T1000 (cell line): ENCODE data around the gene SCN5A.

Source experiments
- DNase-seq: peaks from one replicate; lab custom pipeline; 2025; ENCODE audit warnings: mixed read lengths; lab: John Stamatoyannopoulos, UW

The SCN5A gene

GRCh38 chr3:38601956-38602550 is 47.4 kb downstream of the SCN5A start:
- no peak for DNase-seq

DNA sequence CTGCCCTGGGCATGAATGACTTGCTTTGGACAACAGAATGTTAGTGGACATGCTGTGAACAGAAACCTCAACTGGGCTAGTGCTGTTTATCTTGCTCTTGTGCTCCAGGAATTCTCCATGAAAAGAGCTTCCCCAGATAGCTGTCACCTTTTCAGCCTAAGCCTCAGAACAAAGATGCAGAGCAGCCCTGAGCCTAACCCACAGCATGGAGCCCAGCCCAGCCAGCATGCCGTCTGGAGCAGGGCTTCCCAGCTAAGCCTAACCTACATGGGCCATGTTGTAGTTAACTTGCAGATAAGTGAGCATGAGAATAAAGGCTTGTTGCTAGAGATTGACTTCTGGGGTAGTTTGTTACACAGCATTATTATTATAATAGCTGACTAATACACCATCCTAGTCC is 48.9 kb downstream of the SCN5A start:
- no peak for DNase-seq

DNA sequence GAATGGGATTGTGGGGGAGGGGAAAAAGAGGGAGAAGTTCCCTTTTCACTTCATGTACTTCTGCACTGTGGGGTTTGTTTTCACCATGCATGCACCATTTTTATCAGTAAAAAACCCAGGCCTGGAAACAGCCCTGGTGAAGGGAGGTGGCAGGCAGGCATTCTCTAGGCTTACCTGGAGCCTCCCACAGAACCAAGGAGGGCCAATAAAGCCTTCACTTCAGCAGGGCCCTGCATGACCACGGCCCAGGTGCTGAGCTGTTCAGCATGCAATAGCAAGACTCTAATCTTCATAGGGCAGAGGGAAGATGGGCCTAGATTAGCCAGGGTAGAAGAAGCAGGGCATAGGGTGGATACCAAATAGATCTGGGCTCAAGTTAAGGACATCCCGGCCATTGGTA is 49.6 kb downstream of the SCN5A start:
- DNase-seq = no peak

DNA sequence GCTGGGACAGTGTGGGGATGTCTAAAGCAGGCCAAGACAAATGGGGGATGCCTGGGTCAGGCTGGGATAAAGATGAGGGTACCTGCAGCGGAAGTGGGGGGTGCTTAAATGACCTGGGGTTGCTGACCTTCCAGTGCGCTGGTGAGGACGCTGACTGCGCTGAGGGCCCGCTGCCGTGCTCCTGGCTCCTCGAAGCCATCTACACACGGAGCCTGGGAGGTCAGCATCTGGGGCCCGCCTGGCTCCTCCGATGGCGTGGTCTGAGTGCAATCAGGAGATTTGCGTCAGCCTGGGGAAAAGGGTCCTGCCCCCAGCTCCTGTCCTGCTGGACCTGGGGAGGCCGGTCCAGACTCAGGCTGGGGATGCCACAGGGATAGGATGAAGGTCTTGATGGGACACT is 50.7 kb downstream of the SCN5A start:
- DNase-seq = no peak

- DNase-seq = no peak
These were observed 51.9 kb downstream of the SCN5A start for GRCh38 chr3:38597502-38598060.

DNA sequence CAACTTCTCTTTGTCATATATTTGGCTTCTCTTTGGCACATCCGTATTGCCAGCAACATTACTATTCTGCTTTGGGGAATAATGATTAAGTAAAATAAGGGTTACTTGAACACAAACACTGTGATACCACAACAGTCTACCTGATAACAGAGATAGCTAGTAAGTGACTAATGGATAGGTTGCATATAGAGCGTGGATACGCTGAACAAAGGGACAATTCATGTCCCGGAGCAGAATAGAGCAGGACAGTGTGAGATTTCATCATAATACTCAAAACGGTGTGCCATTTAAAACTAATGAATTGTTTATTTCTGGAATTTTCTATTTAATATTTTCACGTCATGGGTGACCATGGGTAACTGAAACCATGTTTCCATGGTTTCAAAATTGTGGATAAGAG is 54.1 kb downstream of the SCN5A start:
- DNase-seq = no peak

DNA sequence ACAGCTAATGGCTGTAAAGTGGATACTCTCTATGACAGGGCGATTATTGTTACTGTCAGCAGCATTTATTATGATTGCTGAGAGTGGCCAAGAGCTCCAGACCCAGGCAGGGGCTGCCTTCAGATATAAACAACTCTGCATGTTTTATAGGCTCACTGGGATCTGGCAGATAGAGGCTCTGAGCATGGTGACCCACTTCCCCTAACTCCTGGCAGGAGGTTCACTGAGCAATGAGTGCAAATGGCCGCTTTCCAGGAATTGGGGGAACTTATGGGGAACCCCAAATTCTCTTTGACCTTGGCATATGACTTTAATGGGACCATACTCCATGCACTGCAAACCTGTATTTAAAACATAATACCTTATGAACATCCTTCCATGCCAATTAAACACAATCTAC is 59.0 kb downstream of the SCN5A start:
- no peak for DNase-seq

DNA sequence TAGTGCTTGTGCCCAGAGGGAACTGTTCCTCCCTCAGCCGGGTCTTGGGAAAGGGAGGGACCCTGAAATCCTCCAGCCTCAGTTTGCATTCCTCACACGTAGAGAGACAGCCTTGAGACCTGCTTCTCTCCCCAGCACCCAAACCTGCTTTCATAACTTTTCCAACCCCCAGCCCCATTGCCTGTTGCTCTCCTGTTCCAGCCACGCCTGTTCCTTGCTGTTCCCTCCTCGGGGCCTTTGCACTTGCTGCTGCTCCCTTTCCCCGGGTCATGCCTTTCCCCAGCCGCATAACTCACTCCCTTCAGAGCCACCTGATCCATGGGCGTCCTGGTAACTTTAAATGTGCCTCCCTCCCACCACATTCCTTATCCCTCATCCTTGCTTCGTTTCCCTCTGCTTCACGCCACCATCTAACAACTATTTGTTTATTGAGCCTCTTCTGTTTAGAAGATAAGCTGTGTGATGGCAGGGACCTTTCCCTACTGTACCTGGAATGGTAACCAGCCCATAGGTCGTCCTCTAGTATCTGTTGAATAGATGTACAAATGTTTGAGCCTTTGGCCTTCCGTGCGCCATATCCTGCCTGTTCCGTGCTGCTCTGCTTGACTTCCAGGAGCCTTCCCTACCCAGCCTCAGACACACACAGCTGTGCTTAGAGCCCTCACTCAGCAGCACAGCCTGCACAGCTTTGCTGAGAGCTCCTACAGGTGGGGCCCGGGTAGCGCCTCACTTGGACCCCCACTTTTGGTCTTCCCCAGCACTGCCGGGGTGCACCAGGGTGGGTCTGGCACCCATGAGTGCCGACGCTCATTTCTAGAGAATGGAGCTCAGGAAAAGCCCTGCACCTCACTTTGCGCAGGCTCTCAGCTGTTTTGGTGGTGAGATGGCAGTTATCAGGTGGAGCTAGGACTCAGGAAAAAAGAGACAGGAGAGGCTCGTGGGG is 60.2 kb downstream of the SCN5A start:
- DNase-seq = no peak

DNA sequence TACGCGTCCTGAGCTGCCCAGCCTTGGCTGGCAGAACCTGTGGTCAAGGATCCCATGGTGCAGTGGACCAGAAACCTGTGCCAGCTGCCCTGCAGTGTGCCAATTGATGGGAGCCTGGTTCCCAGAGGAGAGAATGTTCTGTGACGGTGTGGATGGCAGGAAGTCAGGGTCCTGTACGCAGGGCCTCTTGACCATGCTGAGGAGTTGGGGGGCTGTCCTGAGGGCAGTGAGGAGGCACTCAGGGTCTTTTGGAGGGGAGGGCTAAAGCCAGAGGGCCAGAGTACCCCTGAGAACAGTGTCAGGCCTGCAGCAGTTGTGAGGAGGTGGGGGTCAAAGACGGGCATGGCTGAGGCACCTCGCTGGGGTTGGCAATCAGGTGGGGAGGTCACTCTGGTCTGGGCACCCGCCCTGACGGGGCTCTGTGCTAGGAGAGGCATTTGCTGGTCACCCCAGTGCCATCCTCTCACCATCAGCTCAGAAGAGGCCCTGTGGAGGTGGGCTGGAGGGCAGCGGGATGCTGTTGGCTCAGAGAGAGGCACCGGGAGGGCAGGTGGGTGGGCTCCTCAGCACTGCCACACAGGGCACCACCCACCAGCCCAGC is 61.0 kb downstream of the SCN5A start:
- no peak for DNase-seq

GRCh38 chr3:38587548-38588131 is 61.8 kb downstream of the SCN5A start:
- DNase-seq = no peak

DNA sequence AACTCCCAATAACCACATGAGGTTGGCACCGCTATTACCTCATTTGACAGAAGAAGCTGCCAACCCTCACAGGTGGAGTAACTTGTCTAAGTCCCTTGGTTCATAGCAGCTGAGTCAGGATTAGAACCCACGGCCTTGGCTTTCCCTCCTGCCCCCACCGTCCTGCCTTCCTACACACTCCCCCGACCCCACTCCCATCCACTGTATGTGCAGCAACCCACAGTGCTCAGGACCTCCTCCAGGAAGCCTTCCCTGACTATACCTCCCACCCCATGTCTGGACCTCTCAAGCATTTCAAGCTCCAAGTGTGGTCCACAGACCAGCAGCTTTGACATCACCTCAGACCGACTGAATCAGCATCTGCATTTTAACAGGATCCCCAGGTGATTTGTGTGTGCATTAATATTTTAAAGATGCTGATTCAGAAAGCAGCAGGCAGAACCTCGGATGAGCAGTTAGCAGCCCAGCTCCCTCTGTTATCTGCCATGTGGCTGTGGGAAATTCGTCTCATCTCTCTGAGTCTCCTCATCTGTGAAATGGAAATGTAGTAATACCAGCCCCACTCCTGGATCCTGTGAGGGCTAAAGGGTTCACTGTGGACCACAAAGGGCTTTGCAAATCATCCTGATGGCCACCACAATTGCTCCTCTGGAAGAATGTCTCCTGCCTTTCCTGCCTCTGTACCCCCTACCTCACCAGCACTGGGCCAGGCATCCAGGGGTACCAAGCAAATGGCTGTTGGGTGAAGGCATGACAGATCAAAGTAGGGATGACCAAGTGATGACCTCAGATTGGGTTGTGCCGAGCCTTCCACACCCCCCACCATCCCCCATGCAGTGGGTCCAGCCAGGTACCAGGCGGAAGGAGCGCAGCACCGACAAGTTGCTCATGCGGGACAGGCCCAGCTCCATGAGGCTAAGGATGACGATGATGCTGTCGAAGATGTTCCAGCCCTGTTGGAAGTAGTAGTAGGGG is 62.7 kb downstream of the SCN5A start:
- DNase-seq = no peak

GRCh38 chr3:38585791-38586420 is 63.6 kb downstream of the SCN5A start:
- DNase-seq = no peak

GRCh38 chr3:38583688-38584087 is 65.8 kb downstream of the SCN5A start:
- DNase-seq = no peak

DNA sequence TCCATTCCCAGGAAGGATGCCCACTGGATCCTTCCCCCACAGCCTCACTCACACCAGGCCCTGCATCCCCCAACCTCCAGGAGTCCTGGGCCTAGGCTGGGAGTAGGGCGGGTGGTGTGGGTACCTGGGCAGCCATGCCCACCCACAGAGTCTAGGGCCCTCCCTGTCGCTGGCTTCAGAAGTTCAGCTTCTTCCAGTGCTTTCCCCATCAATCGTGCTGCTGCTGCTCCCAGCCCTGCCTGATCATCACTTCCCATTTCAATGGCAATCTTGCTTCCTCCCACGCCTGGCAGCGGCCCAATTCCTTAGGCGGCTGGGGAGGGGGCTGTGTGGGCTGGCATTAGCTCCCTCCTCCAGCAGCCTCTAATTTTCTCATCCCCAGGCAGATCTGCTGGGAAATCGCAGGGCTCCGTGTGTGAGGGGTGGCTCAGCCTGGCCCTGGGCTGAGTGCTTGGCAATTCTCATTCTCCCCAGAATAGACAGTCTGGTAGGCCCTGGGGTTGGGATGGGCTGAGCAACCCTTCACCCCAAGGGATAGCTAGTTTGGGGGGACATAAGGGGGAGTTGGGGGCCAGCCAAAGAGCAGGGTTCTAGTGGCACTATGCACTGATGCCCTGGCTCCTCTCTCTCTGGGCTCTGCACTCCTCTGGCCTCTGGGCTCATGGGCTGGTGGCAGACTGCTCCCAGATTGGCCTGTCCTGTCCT is 66.4 kb downstream of the SCN5A start:
- DNase-seq = no peak

GRCh38 chr3:38582316-38582715 is 67.2 kb downstream of the SCN5A start:
- DNase-seq = no peak

DNA sequence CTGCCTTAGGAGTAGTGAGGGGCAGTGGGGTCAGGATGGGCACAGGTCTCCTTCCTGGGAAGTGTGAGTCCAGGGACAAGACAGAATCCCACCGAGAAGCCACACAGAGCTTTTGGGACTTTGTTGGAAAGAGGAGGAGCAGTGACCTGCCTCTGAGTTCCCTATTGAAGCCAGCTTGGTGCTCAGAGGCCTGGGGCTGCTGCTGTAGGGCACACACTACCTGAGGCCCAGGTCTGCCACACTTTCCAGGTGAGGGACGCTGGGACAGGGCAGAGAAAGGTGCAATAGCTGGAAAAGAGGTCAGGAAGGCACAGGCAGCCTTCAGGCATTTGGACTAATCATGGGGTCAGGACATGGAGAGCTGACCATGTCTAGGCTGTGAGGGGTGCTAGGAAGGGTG is 67.7 kb downstream of the SCN5A start:
- no peak for DNase-seq

GRCh38 chr3:38580450-38581382 is 68.8 kb downstream of the SCN5A start:
- no peak for DNase-seq

GRCh38 chr3:38579551-38580449 is 69.7 kb downstream of the SCN5A start:
- DNase-seq = no peak
